NCI-H187 (cell line): ENCODE results near the gene CUEDC2.

Source experiments
- DNase-seq, 2 experiments: peaks; one replicate each; lab custom pipeline; 2025; lab: John Stamatoyannopoulos, UW

The CUEDC2 gene

GRCh38 chr10:102424916-102425315 lies 7.5 kb downstream of the CUEDC2 start:
- no peak for DNase-seq

- no peak for DNase-seq
These were observed 8.2 kb downstream of the CUEDC2 start for GRCh38 chr10:102424145-102424544.

GRCh38 chr10:102423372-102423968 lies 8.9 kb downstream of the CUEDC2 start:
- DNase-seq, result no peak

- peak in 1 of 2 experiments; percentile 13 for DNase-seq
These were observed 9.7 kb downstream of the CUEDC2 start for GRCh38 chr10:102422545-102423129.

- DNase-seq, result no peak
These were observed 10.4 kb downstream of the CUEDC2 start for GRCh38 chr10:102421757-102422512.

GRCh38 chr10:102421507-102421756 lies 10.9 kb downstream of the CUEDC2 start:
- DNase-seq, result no peak

GRCh38 chr10:102420714-102421506 lies 11.5 kb downstream of the CUEDC2 start, which contains the start of gene FBXL15:
TSS of gene FBXL15 (plus strand) at chr10:102420836. CDS start at chr10:102421130, 294 bp downstream.
- peak; percentile 75 to 96 for DNase-seq

GRCh38 chr10:102420181-102420713 lies 12.1 kb downstream of the CUEDC2 start:
- no peak for DNase-seq

- DNase-seq, result peak; percentile 47 to 87
These were observed 12.8 kb downstream of the CUEDC2 start for GRCh38 chr10:102419269-102420180.

GRCh38 chr10:102418622-102419268 lies 13.6 kb downstream of the CUEDC2 start, which contains the start of gene PSD:
TSS of gene PSD (minus strand) at chr10:102418785. CDS start at chr10:102417038, 1,747 bp downstream.
- peak; percentile 45 to 46 for DNase-seq

- DNase-seq, result no peak
These were observed 15.7 kb downstream of the CUEDC2 start for GRCh38 chr10:102416695-102417094.

- DNase-seq, result no peak
These were observed 16.1 kb downstream of the CUEDC2 start for GRCh38 chr10:102416283-102416682.

GRCh38 chr10:102414749-102415148 lies 17.6 kb downstream of the CUEDC2 start:
- no peak for DNase-seq

GRCh38 chr10:102413806-102414561 lies 18.4 kb downstream of the CUEDC2 start:
- DNase-seq, result no peak

- DNase-seq, result no peak
These were observed 19.2 kb downstream of the CUEDC2 start for GRCh38 chr10:102413053-102413705.

- DNase-seq, result no peak
These were observed 20.1 kb downstream of the CUEDC2 start for GRCh38 chr10:102412293-102412692.

- DNase-seq, result no peak
These were observed 20.8 kb downstream of the CUEDC2 start for GRCh38 chr10:102411341-102412255.

GRCh38 chr10:102410429-102411073 lies 21.8 kb downstream of the CUEDC2 start:
- DNase-seq, result no peak
